Ovary (tissue), 3 donors: Measurements from ENCODE around the gene LRP1B.

Experiments used
- POLR2A ChIP-seq: fragments of 450-650 bp; IDR thresholded peaks from one replicate; pipeline ENCODE4 v1.6.1; 2017; ENCODE audit warnings: antibody characterized with exemption, mild to moderate bottlenecking, moderate library complexity
- TF ChIP-seq, protein P1 (sequence below), 3 donors: fragments of 450-650 bp in 2 of 3; fragments of 200-600 bp in 1 of 3; IDR thresholded peaks; one replicate each; pipeline versions ENCODE4 v1.5.1 to v1.8.0; 2016 to 2022; ENCODE audit warnings: antibody characterized with exemption in 3 of 3, mild to moderate bottlenecking in 1 of 3
- donor health status: DM: no; HTN: no; CAD: no.

DNA sequence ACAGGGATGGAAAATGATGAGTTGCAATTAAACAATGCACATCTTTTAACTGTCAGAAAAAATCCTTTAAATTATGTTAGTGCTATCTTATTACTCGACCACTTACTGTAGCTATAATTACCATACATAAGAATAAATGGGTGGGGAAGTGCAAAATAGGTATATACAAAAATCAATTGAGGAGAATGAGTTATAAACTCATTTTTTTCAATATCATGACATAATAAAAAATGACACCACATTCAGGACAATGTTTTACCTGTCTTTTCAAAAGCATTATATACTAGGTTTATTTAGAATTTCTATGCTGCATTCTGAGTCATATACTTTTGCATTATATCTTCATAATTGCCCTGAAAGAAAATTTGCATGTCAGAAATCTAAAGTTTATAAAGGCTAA lies 1533.6 kb downstream of the LRP1B start:
- no peak for TF ChIP-seq POLR2A
- TF ChIP-seq, protein P1, sequence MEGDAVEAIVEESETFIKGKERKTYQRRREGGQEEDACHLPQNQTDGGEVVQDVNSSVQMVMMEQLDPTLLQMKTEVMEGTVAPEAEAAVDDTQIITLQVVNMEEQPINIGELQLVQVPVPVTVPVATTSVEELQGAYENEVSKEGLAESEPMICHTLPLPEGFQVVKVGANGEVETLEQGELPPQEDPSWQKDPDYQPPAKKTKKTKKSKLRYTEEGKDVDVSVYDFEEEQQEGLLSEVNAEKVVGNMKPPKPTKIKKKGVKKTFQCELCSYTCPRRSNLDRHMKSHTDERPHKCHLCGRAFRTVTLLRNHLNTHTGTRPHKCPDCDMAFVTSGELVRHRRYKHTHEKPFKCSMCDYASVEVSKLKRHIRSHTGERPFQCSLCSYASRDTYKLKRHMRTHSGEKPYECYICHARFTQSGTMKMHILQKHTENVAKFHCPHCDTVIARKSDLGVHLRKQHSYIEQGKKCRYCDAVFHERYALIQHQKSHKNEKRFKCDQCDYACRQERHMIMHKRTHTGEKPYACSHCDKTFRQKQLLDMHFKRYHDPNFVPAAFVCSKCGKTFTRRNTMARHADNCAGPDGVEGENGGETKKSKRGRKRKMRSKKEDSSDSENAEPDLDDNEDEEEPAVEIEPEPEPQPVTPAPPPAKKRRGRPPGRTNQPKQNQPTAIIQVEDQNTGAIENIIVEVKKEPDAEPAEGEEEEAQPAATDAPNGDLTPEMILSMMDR (IDR thresholded peaks at IDR 0.05): no peak
